AG04450 (cell line): ENCODE measurements around the gene SDC3. TPM values are rescaled to one million over a fixed set of nuclear protein-coding genes. Genes with fewer than 3 reads are reported as not detected.
"Not testable (repeated sequence)": the region's sequence is repeated elsewhere in the genome, so short reads cannot be mapped to it uniquely, and the experiment has no call there.

ENCODE experiments used
- CTCF ChIA-PET: fragments of 300-600, 350-600 bp; formaldehyde crosslinking; extraction: SDS; loops from one replicate; lab custom pipeline; 2022; ENCODE audit warnings: antibody characterized with exemption, inconsistent platforms; lab: Charles Lee
- POLR2A ChIA-PET: fragments of 350-600 bp; formaldehyde crosslinking; extraction: SDS; loops from one replicate; lab custom pipeline; 2021; ENCODE audit warnings: antibody characterized with exemption, inconsistent platforms; lab: Yijun Ruan, JAX
- DNase-seq: peaks from one replicate; pipeline ENCODE4 v3.0.0-alpha.2; 2011; ENCODE audit warnings: low read depth, low spot score
- H3K27ac ChIP-seq: one replicate; pipeline ENCODE4 v1.5.1; 2012; ENCODE audit warnings: low read depth, low read length, control low read depth
- H3K27me3 ChIP-seq: one replicate; pipeline ENCODE4 v1.6.0; 2012; ENCODE audit warnings: low read length; ENCODE audit not compliant: control insufficient read depth, insufficient read depth
- H3K4me3 ChIP-seq: 2 replicates; pipeline ENCODE4 v1.5.1; 2011; ENCODE audit warnings: mild to moderate bottlenecking, low read depth, low read length, control low read depth
- H3K9me3 ChIP-seq: 2 replicates; pipeline ENCODE4 v1.5.1; 2012; ENCODE audit warnings: low read length; ENCODE audit not compliant: control insufficient read depth, insufficient read depth
- CTCF ChIP-seq: IDR thresholded peaks from 2 replicates; pipeline ENCODE4 v1.5.1; 2011; ENCODE audit warnings: low read depth, low read length, control low read depth, inconsistent platforms
- polyA plus RNA-seq: library from polyadenylated mRNA; depleted of rRNA; stranded (reverse); fragments of >200 nt; gene quantifications from 2 replicates; pipeline ENCODE4 v1.2.3, GENCODE V29; 2011

Gene SDC3
- polyA plus RNA-seq, 1 experiment = 21.7 TPM

- no peak for TF ChIP-seq CTCF
- H3K27ac ChIP-seq = no peak overlapping the region
- ChIA-PET CTCF (no interaction called here), POLR2A (no interaction called here)
- H3K27me3 ChIP-seq = no peaks in the 10 kb centered on the region
- no peak for DNase-seq
- no peaks in the 10 kb centered on the region for H3K9me3 ChIP-seq
- H3K4me3 ChIP-seq = no peak overlapping the region
Measured at GRCh38 chr1:30952098-30952497, 43.5 kb upstream of the SDC3 start.

GRCh38 chr1:30950700-30951099 lies 42.1 kb upstream of the SDC3 start:
- Histone ChIP-seq H3K27ac (no peak overlapping the region), H3K27me3 (no peaks in the 10 kb centered on the region), H3K9me3 (no peaks in the 10 kb centered on the region), H3K4me3 (no peak overlapping the region)
- DNase-seq = no peak
- ChIA-PET POLR2A (no interaction called here), CTCF (no interaction called here)
- TF ChIP-seq CTCF = no peak

- DNase-seq = no peak
- ChIA-PET CTCF (no interaction called here), POLR2A (no interaction called here)
- no peak overlapping the region for H3K27ac ChIP-seq
- no peak for TF ChIP-seq CTCF
- no peaks in the 10 kb centered on the region for H3K9me3 ChIP-seq
- no peaks in the 10 kb centered on the region for H3K27me3 ChIP-seq
- no peak overlapping the region for H3K4me3 ChIP-seq
Measured at GRCh38 chr1:30950053-30950452, 41.5 kb upstream of the SDC3 start.

- POLR2A ChIA-PET, DNase-seq, H3K9me3 ChIP-seq, H3K27ac ChIP-seq, H3K27me3 ChIP-seq, CTCF ChIA-PET, H3K4me3 ChIP-seq: not testable (repeated sequence)
Measured at GRCh38 chr1:30949487-30949838, 40.9 kb upstream of the SDC3 start.

GRCh38 chr1:30948813-30949486 lies 40.4 kb upstream of the SDC3 start:
- H3K9me3 ChIP-seq, POLR2A ChIA-PET, H3K27me3 ChIP-seq, H3K4me3 ChIP-seq, H3K27ac ChIP-seq, DNase-seq: not testable (repeated sequence)
- CTCF ChIA-PET = interaction anchor here (0.6 to 1.2 kb wide), 5 partner anchors 20 to 235 kb away, joined by 3 to 12 read pairs (median 3); no protein-coding TSS in a partner anchor

GRCh38 chr1:30948278-30948677 lies 39.7 kb upstream of the SDC3 start:
- Histone ChIP-seq H3K4me3 (no peak overlapping the region), H3K27ac (no peak overlapping the region), H3K9me3 (no peaks in the 10 kb centered on the region), H3K27me3 (no peaks in the 10 kb centered on the region)
- CTCF ChIA-PET = interaction anchor here (0.6 to 1.2 kb wide), 5 partner anchors 19 to 236 kb away, joined by 3 to 12 read pairs (median 3); no protein-coding TSS in a partner anchor
- TF ChIP-seq CTCF = no peak
- POLR2A ChIA-PET = no interaction called here
- DNase-seq = no peak
